Embryonic facial prominence (tissue), 1 donor: ENCODE results near the gene C17orf114.

Experiments
- DNase-seq: peaks from one replicate; pipeline ENCODE4 v3.0.0-alpha.2; 2016; ENCODE audit errors: extremely low spot score

C17orf114 gene

DNA sequence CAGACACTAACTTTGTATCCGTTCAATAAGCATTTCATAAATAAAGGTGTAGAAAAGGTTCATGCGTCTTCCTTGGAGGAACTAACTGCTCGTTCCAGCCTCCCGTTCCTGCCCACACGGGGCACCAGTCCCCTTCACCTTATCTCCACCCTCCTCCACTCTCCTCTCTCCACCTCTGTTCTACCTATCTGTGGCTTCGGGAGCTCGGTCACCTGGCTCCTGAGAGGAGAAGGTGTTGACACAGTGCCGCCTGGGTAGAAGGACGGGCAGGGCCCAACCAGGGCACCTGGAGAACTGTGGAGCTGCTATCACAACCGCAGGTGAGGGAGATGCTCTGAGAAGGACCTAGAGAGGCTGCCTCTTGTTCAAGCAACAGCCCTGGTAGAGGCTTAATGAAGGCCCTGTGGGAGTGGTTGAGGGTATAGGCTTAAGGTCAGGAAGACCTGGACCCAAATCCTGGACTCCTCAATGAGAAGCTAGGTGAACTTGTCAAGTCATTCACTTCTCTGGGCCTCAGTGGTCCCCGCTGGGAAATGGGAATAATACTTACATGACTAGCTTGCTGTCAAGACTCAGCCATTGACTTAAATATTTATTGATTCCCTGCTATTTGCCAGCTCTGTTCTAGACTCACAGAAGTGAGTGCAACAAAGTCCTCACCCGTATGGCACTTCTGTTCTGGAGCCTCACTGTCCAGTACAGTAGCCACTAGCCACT is 21.4 kb upstream of the C17orf114 start:
- DNase-seq, result no peak

- DNase-seq, result no peak
Measured at GRCh38 chr17:4822835-4823234, 20.7 kb upstream of the C17orf114 start.

GRCh38 chr17:4818276-4818675 is 16.1 kb upstream of the C17orf114 start:
- no peak for DNase-seq

DNA sequence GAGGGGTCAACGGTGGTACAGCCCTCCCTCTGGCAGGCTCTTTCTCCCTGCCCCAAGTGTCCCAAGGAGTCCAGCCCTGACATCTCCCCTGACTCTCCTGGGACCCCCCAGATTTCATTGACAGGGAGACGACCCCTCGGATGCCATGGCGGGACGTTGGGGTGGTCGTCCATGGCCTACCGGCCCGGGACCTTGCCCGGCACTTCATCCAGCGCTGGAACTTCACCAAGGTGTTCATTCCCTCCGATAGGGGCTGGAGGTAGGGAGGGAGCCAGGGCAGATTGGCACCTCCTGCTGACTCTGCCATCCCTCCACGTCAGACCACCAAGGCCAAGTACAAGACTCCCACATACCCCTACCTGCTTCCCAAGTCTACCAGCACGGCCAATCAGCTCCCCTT is 14.7 kb upstream of the C17orf114 start:
- no peak for DNase-seq

DNA sequence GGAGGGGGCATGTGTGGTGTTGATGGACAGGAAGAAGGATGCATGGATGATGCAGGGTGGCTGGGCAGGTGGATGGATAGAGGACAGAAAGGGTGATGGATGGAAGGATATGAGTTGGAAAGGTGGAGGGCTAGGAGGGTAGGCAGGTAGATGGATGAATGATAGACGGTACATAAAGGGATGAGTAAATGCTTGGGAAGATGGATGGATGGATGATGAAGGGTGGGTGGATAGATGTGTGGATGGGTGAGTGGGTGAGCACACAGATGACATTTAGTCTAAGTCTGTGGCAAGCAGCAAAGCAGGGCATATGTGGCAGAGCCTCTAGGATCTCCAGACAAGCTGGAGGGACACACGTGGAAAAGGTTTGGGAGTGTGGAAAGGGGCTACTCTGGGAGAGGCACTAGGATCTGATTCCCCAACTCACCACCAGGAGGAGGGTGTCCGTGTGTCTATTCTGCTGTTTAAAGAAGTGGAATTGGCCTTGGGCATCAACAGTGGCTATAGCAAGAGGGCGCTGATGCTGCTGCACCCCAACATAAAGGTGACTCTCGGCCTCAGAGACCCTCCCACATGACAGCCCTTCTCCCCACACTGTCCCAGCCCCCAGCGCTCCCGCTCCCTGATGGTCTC is 13.0 kb upstream of the C17orf114 start:
- DNase-seq, result no peak

- no peak for DNase-seq
Measured at GRCh38 chr17:4812690-4813089, 10.6 kb upstream of the C17orf114 start.

DNA sequence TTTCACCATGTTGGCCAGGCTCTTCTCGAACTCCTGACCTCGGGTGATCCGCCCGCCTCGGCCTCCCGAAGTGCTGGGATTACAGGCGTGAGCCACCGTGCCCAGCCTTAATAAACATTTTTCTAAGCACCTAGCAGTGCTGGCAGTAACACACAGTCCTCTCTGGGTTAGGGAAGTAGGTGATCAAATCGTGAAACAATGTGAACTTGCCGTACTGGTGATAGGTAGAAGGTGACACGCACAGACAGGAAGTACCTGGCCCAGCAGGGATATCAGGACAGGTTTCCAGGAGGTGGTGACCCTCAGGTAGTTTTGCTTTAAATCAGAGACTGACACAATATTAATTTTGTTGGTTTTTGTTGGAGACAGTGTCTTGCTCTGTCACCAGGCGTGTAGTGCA is 9.3 kb upstream of the C17orf114 start:
- no peak for DNase-seq

- no peak for DNase-seq
Measured at GRCh38 chr17:4810696-4811290, 8.7 kb upstream of the C17orf114 start.

DNA sequence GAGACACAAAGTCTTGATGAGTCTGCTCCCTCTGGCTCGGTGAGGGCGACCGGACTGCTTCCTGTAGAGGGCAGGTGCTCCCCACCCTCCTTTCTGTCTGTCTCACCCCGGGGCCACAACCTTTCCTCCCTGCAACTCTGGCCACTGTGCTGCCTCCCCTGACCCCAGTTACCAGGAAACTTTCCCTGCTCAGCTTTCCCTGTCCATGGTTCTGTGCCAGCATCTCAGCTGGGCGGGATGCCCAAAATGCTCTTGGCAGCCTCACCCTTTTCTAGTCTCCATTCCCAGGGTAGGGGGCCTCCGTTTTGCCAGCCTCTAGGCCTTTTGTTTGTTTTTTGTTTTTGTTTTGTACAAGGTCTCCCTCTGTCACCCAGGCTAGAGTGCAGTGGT is 6.2 kb upstream of the C17orf114 start:
- DNase-seq, result no peak

DNA sequence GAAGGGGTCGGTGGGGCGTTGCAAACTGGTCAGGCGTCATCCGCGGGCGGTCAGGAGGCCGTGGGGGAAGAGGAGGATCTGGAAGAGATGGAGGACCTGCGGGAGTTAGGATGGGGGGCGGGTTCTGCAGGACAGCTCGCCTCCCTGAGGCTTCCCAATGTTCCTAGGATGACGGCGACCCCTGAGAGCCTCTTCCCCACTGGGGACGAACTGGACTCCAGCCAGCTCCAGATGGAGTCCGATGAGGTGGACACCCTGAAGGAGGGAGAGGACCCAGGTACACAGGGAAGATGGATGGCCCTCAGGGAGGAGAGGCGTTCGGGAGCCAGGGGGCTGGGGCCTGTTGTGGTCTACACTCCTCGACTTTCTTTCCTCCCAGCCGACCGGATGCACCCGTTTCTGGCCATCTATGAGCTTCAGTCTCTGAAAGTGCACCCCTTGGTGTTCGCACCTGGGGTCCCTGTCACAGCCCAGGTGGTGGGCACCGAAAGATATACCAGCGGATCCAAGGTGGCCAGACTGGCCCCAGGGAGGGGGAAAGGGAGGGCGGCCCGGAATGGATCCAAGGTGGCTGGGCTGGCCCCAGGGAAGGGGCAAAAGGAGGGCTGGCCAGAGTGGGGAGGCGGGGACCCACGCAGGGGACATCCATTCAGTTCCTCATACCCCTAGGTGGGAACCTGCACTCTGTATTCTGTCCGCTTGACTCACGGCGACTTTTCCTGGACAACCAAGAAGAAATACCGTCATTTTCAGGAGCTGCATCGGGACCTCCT is 5.7 kb upstream of the C17orf114 start:
- no peak for DNase-seq

DNA sequence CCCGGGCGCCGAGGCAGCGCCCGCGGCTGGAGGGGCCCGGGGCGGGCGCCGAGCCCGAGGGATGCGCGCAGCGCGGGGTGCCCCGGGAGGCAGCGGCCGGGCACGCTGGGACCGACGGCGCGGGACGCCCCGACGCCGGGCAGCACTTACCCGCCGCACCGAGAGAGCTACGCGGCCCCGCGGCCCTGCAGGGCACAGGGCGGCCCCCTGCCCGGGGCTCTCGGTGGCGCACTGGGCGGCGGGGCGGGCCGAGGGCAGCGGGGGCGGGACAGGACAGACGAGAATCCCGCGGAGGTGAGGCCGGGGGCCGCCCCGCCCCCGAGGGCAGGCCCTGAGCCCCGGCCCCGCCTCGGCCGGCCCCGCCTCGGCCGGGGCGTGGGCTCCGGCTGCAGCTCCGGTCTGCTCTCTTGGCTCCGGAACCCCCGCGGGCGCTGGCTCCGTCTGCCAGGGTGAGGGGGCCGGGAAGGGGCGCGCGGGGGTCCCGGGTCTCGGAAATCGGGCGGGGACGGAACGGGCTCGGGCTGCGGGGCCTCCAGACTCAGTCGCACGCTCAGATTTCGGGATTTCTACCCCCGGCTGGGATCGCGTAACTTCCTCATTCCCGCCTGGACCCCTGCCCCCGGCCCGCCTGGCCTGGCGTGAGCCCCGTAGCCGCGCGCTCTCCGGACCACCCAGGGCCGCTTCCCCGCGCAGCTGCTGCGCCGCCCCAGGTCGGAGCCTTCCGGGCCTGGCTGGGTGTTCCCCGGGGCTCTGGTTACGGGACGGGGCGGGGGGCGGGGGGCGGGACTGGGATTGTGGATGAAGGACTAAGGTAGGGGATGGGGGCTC is 4.9 kb upstream of the C17orf114 start, which contains the start of gene PLD2:
Gene PLD2 (plus strand): TSS at position 376 of the 828 bp plus-strand sequence. CDS start 621 bp downstream, outside the sequence.
- peak; percentile 70 for DNase-seq

DNA sequence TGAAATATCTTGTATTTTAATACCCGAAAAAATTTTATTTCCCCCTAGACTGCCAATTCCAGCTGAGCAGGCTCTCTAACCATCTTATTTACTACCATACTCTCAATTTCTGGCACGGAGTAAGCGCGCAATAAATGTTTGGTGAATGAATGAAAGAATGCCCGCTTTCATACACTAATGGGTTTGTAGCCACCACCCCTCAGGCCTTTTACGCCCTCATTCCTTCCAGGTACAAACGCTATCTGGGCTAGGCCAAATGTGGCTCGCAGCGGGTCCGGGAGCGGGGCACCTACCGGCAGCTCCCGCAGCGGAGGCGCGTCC is 4.3 kb upstream of the C17orf114 start:
- no peak for DNase-seq

- no peak for DNase-seq
Measured at GRCh38 chr17:4800462-4801196, 1.5 kb downstream of the C17orf114 start.

DNA sequence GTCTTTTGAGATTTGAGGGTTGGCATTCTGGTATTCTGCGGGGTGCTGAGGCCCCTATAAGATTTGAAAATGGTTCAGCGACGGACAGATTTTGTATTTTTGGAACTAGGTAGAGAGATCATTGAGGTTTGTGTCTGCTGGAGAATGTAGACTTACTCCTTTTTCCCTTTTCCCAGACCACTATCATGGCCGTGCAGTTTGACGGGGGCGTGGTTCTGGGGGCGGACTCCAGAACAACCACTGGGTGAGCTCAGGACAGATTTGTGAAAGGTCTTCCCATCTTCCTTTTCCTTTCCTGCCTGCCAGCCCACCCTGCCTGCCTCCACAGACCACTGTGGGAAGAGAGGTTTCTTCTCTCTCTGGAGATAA is 5.6 kb downstream of the C17orf114 start:
- DNase-seq, result no peak

- no peak for DNase-seq
Measured at GRCh38 chr17:4795168-4795567, 7.0 kb downstream of the C17orf114 start.

- no peak for DNase-seq
Measured at GRCh38 chr17:4790705-4791088, 11.4 kb downstream of the C17orf114 start.

DNA sequence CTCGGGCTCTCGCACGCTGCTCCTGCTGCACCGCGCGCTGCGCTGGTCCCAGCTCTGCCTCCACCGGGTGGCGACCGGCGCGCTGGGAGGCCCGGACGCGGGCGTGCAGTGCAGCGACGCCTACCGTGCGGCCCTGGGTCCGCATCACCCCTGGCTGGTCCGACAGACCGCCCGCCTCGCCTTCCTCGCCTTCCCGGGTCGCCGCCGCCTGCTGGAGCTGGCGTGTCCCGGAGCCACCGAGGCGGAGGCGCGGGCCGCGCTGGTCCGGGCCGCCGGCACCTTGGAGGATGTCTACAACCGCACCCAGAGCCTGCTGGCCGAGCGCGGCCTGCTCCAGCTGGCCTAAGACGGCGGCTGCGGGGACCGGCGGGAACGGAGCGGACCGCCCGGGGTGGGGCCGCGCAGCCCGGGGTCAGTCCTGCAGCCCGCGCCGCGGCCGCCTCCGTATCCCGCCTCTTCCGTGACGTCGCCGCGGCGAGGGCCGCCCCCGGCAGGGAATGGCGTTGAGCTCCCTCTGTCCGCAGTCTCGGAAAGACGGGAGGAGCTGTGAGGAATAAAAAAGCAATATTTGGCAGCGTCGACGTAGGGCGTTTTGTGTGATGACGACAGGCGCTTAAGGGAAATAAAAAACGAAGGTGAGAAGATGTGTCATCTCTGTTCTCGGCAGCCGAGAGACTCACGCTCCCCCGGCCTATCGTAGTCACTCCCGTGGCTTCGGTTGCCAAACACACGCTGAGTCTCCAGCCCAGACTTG is 12.0 kb downstream of the C17orf114 start:
- DNase-seq, result peak; percentile 62

GRCh38 chr17:4789701-4789950 is 12.5 kb downstream of the C17orf114 start:
- DNase-seq, result no peak

- no peak for DNase-seq
Measured at GRCh38 chr17:4788807-4789700, 13.1 kb downstream of the C17orf114 start, which contains the start of gene GLTPD2. Gene GLTPD2, plus strand, starts transcription at chr17:4788964. Its CDS starts 48 bp downstream, at chr17:4789012.
